Fibroblast of lung (primary cell): Measurements from ENCODE around the gene SLC26A8. TPM values are rescaled to one million over a fixed set of nuclear protein-coding genes. Genes with fewer than 3 reads are reported as not detected.
"Not testable (repeated sequence)": the region's sequence is repeated elsewhere in the genome, so short reads cannot be mapped to it uniquely, and the experiment has no call there.

Experiments used
- DNase-seq, 2 donors: peaks; one replicate each; pipeline versions ENCODE4 v3.0.0 to v3.0.0-alpha.2; 2010; ENCODE audit warnings: low read depth in 2 of 2
- H2AFZ ChIP-seq: 2 replicates; pipeline ENCODE4 v1.5.1; 2012; ENCODE audit warnings: low read length, control low read depth, inconsistent platforms
- H3K27ac ChIP-seq: 2 replicates; pipeline ENCODE4 v1.5.1; 2011; ENCODE audit warnings: low read length, control low read depth; ENCODE audit not compliant: insufficient read depth
- H3K27me3 ChIP-seq: 2 replicates; pipeline ENCODE4 v1.5.1; 2011; ENCODE audit warnings: mild to moderate bottlenecking, low read length; ENCODE audit not compliant: control insufficient read depth, insufficient read depth
- H3K36me3 ChIP-seq: 2 replicates; pipeline ENCODE4 v1.5.1; 2011; ENCODE audit warnings: low read length; ENCODE audit not compliant: control insufficient read depth, insufficient read depth
- H3K4me1 ChIP-seq: 2 replicates; pipeline ENCODE4 v1.5.1; 2011; ENCODE audit warnings: low read length; ENCODE audit not compliant: control insufficient read depth, insufficient read depth; ENCODE audit errors: extremely low read depth
- H3K4me2 ChIP-seq: 2 replicates; pipeline ENCODE4 v1.5.1; 2011; ENCODE audit warnings: low read length, control low read depth; ENCODE audit not compliant: insufficient read depth; ENCODE audit errors: extremely low read depth
- H3K4me3 ChIP-seq, 4 experiments: fragments of 200-600 bp in 1 of 4; sonication (generic) in 1 of 4; replicated peaks in 1 of 4; 2 replicates each; pipeline ENCODE4 v1.5.1; 2011 to 2016; ENCODE audit warnings: low read length in 4 of 4, low read depth in 3 of 4, mild to moderate bottlenecking in 3 of 4, control low read depth in 2 of 4, inconsistent platforms in 1 of 4, mixed read lengths in 1 of 4; ENCODE audit not compliant: insufficient read depth in 1 of 4; ENCODE audit errors: control extremely low read depth in 1 of 4
- H3K79me2 ChIP-seq: 2 replicates; pipeline ENCODE4 v1.5.1; 2012; ENCODE audit warnings: mild to moderate bottlenecking, low read length, inconsistent platforms; ENCODE audit not compliant: control insufficient read depth, insufficient read depth
- H3K9ac ChIP-seq: 2 replicates; pipeline ENCODE4 v1.5.1; 2011; ENCODE audit warnings: mild to moderate bottlenecking, low read length, control low read depth; ENCODE audit not compliant: insufficient read depth
- H3K9me3 ChIP-seq: 2 replicates; pipeline ENCODE4 v1.5.1; 2012; ENCODE audit warnings: low read depth, low read length; ENCODE audit not compliant: control insufficient read depth, insufficient read depth
- H4K20me1 ChIP-seq: 2 replicates; pipeline ENCODE4 v1.5.1; 2011; ENCODE audit warnings: low read length; ENCODE audit not compliant: control insufficient read depth, insufficient read depth; ENCODE audit errors: extremely low read depth
- CTCF ChIP-seq, 2 donors: IDR thresholded peaks in 1 of 2; conservative IDR thresholded peaks in 1 of 2; 1 replicate in 1 of 2; 2 replicates in 1 of 2; pipeline ENCODE4 v1.5.1; 2011 to 2012; ENCODE audit warnings: low read length in 2 of 2, control low read depth in 1 of 2, inconsistent platforms in 1 of 2, low read depth in 1 of 2, mild to moderate bottlenecking in 1 of 2
- EZH2 ChIP-seq: IDR thresholded peaks from 2 replicates; pipeline ENCODE4 v1.5.1; 2012; ENCODE audit warnings: low read length, control low read depth, mild to moderate bottlenecking; ENCODE audit errors: missing control alignments
- polyA plus RNA-seq, 2 donors: library from polyadenylated mRNA; depleted of rRNA in 1 of 2; stranded (reverse) in 1 of 2; unstranded in 1 of 2; fragments of >200 nt; gene quantifications; 2 replicates each; pipeline ENCODE4 v1.2.1, GENCODE V29; 2011 to 2012; ENCODE audit warnings: missing spikeins in 1 of 2
- total RNA-seq: library from RNA; depleted of rRNA; stranded (reverse); fragments of >200 nt; gene quantifications from 2 replicates; pipeline ENCODE4 v1.2.1, GENCODE V29; 2014

The SLC26A8 gene
- total and polyA plus RNA-seq, 2 donors (not counting 1 experiment from before 2014, with no cell fraction given), result not detected

GRCh38 chr6:35942355-35942754 lies 82.1 kb downstream of the SLC26A8 start:
- no peaks in the 10 kb centered on the region for H3K36me3 ChIP-seq
- H3K4me1 ChIP-seq, result no peaks in the 10 kb centered on the region
- H4K20me1 ChIP-seq, result no peaks in the 10 kb centered on the region
- no peak overlapping the region for H3K4me2 ChIP-seq
- H3K9ac ChIP-seq, result no peak overlapping the region
- TF ChIP-seq EZH2 (no peak), CTCF (conservative IDR thresholded peaks at IDR 0.05 in 1 of 2, IDR thresholded peaks at IDR 0.05 in 1 of 2; ENCODE audit: low read depth in 1 of 2, low read length in 2 of 2) (no peak)
- no peak for DNase-seq
- no peak overlapping the region for H2AFZ ChIP-seq
- H3K79me2 ChIP-seq, result no peaks in the 10 kb centered on the region
- H3K9me3 ChIP-seq, result no peaks in the 10 kb centered on the region
- H3K27ac ChIP-seq, result no peak overlapping the region
- H3K4me3 ChIP-seq, result no peak overlapping the region
- H3K27me3 ChIP-seq, result no peaks in the 10 kb centered on the region

- H4K20me1 ChIP-seq, H3K27ac ChIP-seq, H3K4me3 ChIP-seq, H3K9ac ChIP-seq, H3K79me2 ChIP-seq, DNase-seq, H3K4me2 ChIP-seq, H3K36me3 ChIP-seq, H3K9me3 ChIP-seq, H3K27me3 ChIP-seq, H2AFZ ChIP-seq, H3K4me1 ChIP-seq: not testable (repeated sequence)
Measured at GRCh38 chr6:35941170-35941569, 83.3 kb downstream of the SLC26A8 start.

GRCh38 chr6:35940014-35940413 lies 84.4 kb downstream of the SLC26A8 start:
- not testable (repeated sequence) for H3K4me3 ChIP-seq, H3K4me2 ChIP-seq

GRCh38 chr6:35939259-35939658 lies 85.2 kb downstream of the SLC26A8 start:
- not testable (repeated sequence) for H3K36me3 ChIP-seq, H4K20me1 ChIP-seq, H3K4me2 ChIP-seq, H3K9ac ChIP-seq, H3K4me1 ChIP-seq, H2AFZ ChIP-seq, DNase-seq, H3K27me3 ChIP-seq, H3K79me2 ChIP-seq, H3K9me3 ChIP-seq, H3K27ac ChIP-seq, H3K4me3 ChIP-seq

More at GRCh38 chr6:35940014-35940413, 84.4 kb downstream of the SLC26A8 start:
- not testable (repeated sequence) for H3K79me2 ChIP-seq, H3K4me1 ChIP-seq, H3K27ac ChIP-seq, H4K20me1 ChIP-seq, H3K9ac ChIP-seq, H3K27me3 ChIP-seq, H3K36me3 ChIP-seq, DNase-seq, H3K9me3 ChIP-seq, H2AFZ ChIP-seq
